Measurements from ENCODE around the gene ZEB2.

Gene ZEB2

DNA sequence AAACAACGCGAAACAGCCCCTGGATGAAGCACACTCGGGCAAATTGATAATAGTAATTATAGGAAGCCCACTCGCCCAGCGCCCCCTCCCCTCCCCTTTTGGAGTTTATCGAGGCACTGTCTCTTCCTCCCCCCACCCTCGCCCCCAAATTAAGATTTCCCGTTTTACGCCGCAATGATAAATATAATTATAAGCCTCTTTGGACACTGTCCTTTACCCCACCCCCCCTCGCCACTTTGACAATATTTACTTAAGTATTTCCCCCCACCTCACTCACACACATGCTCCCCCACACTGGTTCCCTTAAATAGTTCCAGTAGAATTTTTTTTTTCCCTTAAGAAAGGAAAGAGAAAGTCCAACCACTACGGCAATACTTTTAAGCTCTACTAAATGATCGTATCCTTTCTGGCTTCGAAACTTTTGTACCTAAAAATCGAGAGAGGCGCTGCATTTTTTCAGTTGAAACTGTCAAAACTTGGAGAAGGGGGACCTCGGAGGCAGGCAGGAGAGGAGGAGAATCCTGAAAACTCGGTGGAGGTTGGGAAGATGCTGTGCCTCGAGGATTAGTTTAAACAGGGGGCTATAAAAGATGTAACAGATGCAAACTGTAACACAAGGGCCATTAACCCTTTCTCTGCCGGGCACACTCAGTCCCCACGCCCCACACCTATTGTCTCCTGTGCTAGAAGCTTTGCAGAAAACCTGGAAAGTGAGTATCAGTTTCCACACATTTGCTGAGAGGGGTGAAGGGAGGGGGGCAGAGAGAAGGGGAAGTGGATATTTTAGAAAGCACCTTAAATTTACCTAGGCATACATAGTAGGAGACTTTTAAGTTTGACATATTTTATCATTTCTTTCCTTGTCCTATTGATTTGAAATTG lies 1.8 kb downstream of the ZEB2 start:
- Histone ChIP-seq H3K27ac (peak overlapping the region; percentile 99), H3K36me3 (replicated peaks) (peaks cover 17% of the 10 kb centered on the region), H3K4me3 (ENCODE audit: low read depth, low read length) (peak overlapping the region; percentile 96), H3K27me3 (replicated peaks) (no peaks in the 10 kb centered on the region)
- in situ Hi-C loops (cut with HindIII; ENCODE audit: low pct_ligation_motif_present, low sequenced_read_pairs): loop anchor here (25.0 kb wide), 1 partner anchor 1244 kb away; no protein-coding TSS in a partner anchor
- TF ChIP-seq, protein P1, sequence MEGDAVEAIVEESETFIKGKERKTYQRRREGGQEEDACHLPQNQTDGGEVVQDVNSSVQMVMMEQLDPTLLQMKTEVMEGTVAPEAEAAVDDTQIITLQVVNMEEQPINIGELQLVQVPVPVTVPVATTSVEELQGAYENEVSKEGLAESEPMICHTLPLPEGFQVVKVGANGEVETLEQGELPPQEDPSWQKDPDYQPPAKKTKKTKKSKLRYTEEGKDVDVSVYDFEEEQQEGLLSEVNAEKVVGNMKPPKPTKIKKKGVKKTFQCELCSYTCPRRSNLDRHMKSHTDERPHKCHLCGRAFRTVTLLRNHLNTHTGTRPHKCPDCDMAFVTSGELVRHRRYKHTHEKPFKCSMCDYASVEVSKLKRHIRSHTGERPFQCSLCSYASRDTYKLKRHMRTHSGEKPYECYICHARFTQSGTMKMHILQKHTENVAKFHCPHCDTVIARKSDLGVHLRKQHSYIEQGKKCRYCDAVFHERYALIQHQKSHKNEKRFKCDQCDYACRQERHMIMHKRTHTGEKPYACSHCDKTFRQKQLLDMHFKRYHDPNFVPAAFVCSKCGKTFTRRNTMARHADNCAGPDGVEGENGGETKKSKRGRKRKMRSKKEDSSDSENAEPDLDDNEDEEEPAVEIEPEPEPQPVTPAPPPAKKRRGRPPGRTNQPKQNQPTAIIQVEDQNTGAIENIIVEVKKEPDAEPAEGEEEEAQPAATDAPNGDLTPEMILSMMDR (IDR thresholded peaks at IDR 0.05; ENCODE audit: low read depth, low read length, missing control alignments): no peak
- peak; percentile 39 for DNase-seq

DNA sequence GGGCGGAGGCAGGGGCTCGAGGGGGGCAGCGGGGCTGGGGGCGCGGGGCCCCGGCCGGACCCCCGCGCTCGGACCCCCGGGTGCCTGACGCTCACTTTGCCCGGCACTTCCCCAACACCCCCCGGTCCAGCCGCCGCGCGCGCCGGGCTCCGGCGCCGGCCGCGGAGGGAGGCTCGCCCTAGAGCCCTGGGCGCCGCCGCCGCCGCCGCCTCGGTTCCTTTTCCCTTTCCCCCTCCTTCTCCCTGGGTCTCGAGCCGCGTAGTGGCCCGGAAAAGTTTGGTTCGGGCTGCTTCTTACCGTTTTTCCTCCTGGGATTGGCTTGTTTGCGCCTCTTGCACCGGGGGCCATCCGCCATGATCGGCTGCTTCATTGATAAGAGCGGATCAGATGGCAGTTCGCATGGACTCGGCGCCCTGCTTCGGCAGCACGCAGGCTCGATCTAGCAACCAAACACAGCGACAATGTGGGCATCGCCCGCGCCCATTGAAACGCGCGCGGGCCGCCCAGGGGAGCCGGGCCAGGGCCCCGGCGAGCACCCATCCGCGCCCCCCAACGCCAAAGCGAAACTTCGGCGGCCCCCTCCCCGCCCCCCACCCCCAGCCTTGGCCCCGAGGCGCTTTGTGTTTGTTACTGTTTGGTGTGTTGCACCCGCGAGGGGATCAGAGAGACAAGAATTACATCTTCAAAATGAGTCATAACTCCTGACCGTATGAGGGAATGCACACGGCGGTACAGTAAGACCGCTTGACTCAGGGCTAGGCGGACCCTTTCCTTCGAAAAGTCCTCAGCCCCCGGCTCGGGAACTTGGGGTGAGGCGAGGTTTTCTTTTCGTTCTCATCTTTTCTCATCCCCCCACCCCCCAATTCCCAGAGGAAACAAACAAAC lies 2.7 kb downstream of the ZEB2 start:
- TF ChIP-seq, protein P1 (IDR thresholded peaks at IDR 0.05; ENCODE audit: low read depth, low read length, missing control alignments): no peak
- peak; percentile 95 for DNase-seq
- Histone ChIP-seq H3K36me3 (replicated peaks) (peaks cover 25% of the 10 kb centered on the region), H3K27me3 (replicated peaks) (no peaks in the 10 kb centered on the region), H3K4me3 (ENCODE audit: low read depth, low read length) (peak overlapping the region; percentile 96), H3K27ac (peak overlapping the region; percentile 99)
- in situ Hi-C loops (cut with HindIII; ENCODE audit: low pct_ligation_motif_present, low sequenced_read_pairs): loop anchor here (25.0 kb wide), 1 partner anchor 1245 kb away; no protein-coding TSS in a partner anchor

DNA sequence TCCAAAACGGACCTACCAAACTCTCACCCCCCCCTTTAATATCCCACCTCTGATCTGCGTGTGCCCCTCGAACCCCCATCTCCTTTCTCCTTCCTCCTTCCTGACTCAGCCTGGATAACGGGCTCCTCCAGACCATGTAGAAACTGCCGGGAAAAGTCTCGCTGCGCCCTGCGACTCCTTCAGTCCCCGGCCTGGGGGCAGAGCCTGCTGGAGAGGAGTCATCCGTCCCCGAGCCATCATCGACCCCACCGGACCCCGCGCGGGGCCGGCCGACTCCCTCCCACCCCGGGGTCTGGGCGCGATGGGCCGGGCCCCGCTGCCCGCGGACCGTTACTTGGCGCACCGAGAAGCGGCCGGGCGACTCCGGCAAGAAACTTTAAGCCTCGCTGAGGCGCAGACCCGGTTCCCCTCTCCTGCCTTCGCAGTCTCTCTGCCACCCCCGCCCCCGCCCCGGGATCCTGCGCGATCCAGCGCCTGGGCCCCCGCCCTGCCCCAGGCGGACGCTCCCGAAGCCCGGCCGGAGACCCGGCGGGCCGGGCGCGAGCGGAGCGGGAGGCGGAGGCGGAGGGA lies 3.4 kb downstream of the ZEB2 start:
- peaks cover 25% of the 10 kb centered on the region for H3K36me3 ChIP-seq (replicated peaks)
- no peak for DNase-seq
- TF ChIP-seq, protein P1 (IDR thresholded peaks at IDR 0.05; ENCODE audit: low read depth, low read length, missing control alignments): no peak
- peak overlapping the region; percentile 96 for H3K4me3 ChIP-seq (ENCODE audit: low read depth, low read length)
- in situ Hi-C loops (cut with HindIII; ENCODE audit: low pct_ligation_motif_present, low sequenced_read_pairs): loop anchor here (25.0 kb wide), 1 partner anchor 1246 kb away; no protein-coding TSS in a partner anchor
- H3K27ac ChIP-seq: peak overlapping the region; percentile 99
- H3K27me3 ChIP-seq (replicated peaks): no peaks in the 10 kb centered on the region

DNA sequence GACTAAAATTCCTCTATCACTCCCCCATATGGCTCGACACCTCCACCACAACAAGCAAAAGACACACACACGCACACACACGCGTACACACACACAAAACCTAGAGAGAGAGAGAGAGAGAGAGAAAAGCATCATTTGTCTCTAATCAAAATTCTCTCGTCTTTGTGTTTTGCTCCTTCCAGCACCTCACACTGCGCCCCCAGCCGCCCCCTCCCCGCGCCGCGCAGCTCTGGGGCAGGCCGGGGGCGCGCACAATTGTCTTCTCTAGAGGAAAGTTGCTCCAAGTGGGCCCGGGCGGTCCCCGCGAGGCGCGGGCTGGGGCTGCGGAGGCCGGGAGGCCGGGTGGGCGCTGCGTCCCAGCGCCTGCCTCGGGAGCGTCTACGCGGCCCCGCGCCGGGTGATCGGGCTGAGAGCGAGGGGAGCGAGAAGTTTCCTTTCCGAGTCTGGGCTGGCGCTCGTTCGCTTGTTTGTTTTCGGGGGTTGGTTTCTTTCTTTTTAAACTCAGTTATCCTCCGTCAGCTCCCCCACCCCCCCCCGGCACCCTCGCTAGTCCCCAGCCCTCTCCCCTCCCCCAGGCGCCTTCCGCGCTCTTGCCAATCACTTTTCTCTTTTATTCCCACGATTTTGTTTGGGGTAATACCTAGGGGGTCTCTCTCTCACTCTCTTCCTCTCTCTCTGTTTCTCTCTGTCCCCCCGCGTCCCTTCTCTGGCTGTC lies 4.1 kb downstream of the ZEB2 start:
- H3K27me3 ChIP-seq (replicated peaks): no peaks in the 10 kb centered on the region
- in situ Hi-C loops (cut with HindIII; ENCODE audit: low pct_ligation_motif_present, low sequenced_read_pairs): loop anchor here (25.0 kb wide), 1 partner anchor 1246 kb away; no protein-coding TSS in a partner anchor
- peak overlapping the region; percentile 96 for H3K4me3 ChIP-seq (ENCODE audit: low read depth, low read length)
- H3K36me3 ChIP-seq (replicated peaks): peaks cover 26% of the 10 kb centered on the region
- TF ChIP-seq, protein P1 (IDR thresholded peaks at IDR 0.05; ENCODE audit: low read depth, low read length, missing control alignments): no peak
- H3K27ac ChIP-seq: peak overlapping the region; percentile 99
- no peak for DNase-seq

DNA sequence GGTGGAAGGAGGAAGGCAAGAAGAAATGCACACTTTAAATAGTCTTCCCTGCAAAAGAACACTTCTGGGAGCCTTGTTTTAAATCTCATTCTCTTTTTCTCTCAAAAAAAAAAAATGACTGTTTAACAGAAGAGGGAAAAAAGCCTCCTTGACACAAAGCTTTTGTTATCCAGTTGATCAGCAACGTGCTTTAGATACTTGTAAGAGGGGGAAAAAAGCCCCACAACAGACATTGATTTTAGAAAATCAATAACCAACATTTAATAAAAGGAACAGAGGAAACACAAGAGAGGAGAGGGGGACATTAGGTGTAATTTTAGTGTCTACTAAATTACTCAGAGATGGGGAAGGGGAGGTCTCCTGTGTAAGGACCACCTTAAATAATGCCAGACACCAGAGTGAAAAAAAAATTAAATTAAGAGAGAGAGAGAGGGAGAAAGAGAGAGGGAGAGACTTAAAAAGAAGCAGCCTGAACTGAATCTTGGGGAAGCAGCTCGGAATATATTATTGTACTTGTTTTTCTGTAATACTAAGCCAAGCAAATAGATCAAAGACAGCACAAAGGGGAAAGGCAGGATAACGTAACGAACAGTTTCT lies 4.7 kb downstream of the ZEB2 start:
- no peak for DNase-seq
- Histone ChIP-seq H3K27ac (peak overlapping the region; percentile 99), H3K36me3 (replicated peaks) (peaks cover 26% of the 10 kb centered on the region), H3K4me3 (ENCODE audit: low read depth, low read length) (peak overlapping the region; percentile 96), H3K27me3 (replicated peaks) (no peaks in the 10 kb centered on the region)
- in situ Hi-C loops (cut with HindIII; ENCODE audit: low pct_ligation_motif_present, low sequenced_read_pairs): loop anchor here (25.0 kb wide), 1 partner anchor 1247 kb away; no protein-coding TSS in a partner anchor
- TF ChIP-seq, protein P1 (IDR thresholded peaks at IDR 0.05; ENCODE audit: low read depth, low read length, missing control alignments): no peak

All from brain microvascular endothelial cell (primary cell).